AG10803 (cell line): Measurements from ENCODE around the gene BEX5.
A peak's percentile ranks its signal among the peaks of the same experiment; 100 is the strongest.
"Not testable (repeated sequence)": the region's sequence is repeated elsewhere in the genome, so short reads cannot be mapped to it uniquely, and the experiment has no call there.

Experiments
- DNase-seq: peaks from one replicate; pipeline ENCODE4 v3.0.0; 2010; ENCODE audit warnings: low read depth
- H3K4me3 ChIP-seq: 2 replicates; pipeline ENCODE4 v1.5.1; 2011; ENCODE audit warnings: mild to moderate bottlenecking, low read length, control low read depth
- CTCF ChIP-seq: conservative IDR thresholded peaks from 2 replicates; pipeline ENCODE4 v1.5.1; 2011; ENCODE audit warnings: mild to moderate bottlenecking, low read length, control low read depth, inconsistent platforms

BEX5 gene

GRCh38 chrX:102129473-102129872 lies 26.3 kb downstream of the BEX5 start:
- no peak overlapping the region for H3K4me3 ChIP-seq
- DNase-seq: peak; percentile 1
- peak; percentile 35 for TF ChIP-seq CTCF

- DNase-seq: no peak
- TF ChIP-seq CTCF: no peak
- no peak overlapping the region for H3K4me3 ChIP-seq
These were observed 28.9 kb downstream of the BEX5 start for GRCh38 chrX:102126863-102127262.

GRCh38 chrX:102126080-102126818 lies 29.5 kb downstream of the BEX5 start:
- DNase-seq, H3K4me3 ChIP-seq: not testable (repeated sequence)

GRCh38 chrX:102125436-102125835 lies 30.3 kb downstream of the BEX5 start, which contains the start of gene TCEAL2:
TCEAL2 (plus strand) TSS chrX:102125679; CDS start chrX:102126831, 1,152 bp downstream.
- DNase-seq, H3K4me3 ChIP-seq: not testable (repeated sequence)

GRCh38 chrX:102125014-102125413 lies 30.8 kb downstream of the BEX5 start:
- DNase-seq, H3K4me3 ChIP-seq: not testable (repeated sequence)

- no peak for TF ChIP-seq CTCF
- DNase-seq: no peak
- no peak overlapping the region for H3K4me3 ChIP-seq
These were observed 40.0 kb downstream of the BEX5 start for GRCh38 chrX:102115748-102116147.

- TF ChIP-seq CTCF: no peak
- H3K4me3 ChIP-seq: no peak overlapping the region
- DNase-seq: no peak
These were observed 42.4 kb downstream of the BEX5 start for GRCh38 chrX:102113367-102113766.
